ENCODE data around the gene FANCE.

GRCh38 chr6:35439308-35439707, 12.8 kb upstream of the FANCE start:
- TF ChIP-seq CTCF (IDR thresholded peaks at IDR 0.05) (no peak), POLR2AphosphoS5 (IDR thresholded peaks at IDR 0.05) (no peak), POLR2A (IDR thresholded peaks at IDR 0.05) (no peak), EP300 (IDR thresholded peaks at IDR 0.05) (no peak)
